K562 (cell line): ENCODE results near the gene SPTBN2. TPM values are rescaled to one million over a fixed set of nuclear protein-coding genes. Genes with fewer than 3 reads are reported as not detected.
A peak's percentile ranks its signal among the peaks of the same experiment; 100 is the strongest.

Experiments used
- AFF1 ChIP-seq, 2 experiments: fragments of 450-650 bp; IDR thresholded peaks; 2 replicates each; pipeline ENCODE4 v1.6.1; 2018; ENCODE audit warnings: mild to moderate bottlenecking in 2 of 2, low read depth in 1 of 2; ENCODE audit not compliant: partially characterized antibody in 2 of 2
- C11orf30 ChIP-seq: fragments of 450-650 bp; IDR thresholded peaks from 2 replicates; pipeline ENCODE4 v1.6.1; 2016; ENCODE audit warnings: low read depth, mild to moderate bottlenecking
- CBFA2T2 ChIP-seq: fragments of 450-650 bp; conservative IDR thresholded peaks from 2 replicates; pipeline ENCODE4 v1.6.1; 2017; ENCODE audit warnings: mild to moderate bottlenecking
- CBFB ChIP-seq: sonication (generic); formaldehyde crosslinking; IDR thresholded peaks from 2 replicates; pipeline ENCODE4 v1.4.0; 2020; ENCODE audit warnings: mild to moderate bottlenecking, missing genetic modification reagents
- E2F5 ChIP-seq: sonication (generic); formaldehyde crosslinking; IDR thresholded peaks from 2 replicates; pipeline ENCODE4 v1.8.0; 2022; ENCODE audit warnings: mild to moderate bottlenecking, missing genetic modification reagents
- FOXJ3 ChIP-seq: sonication (generic); formaldehyde crosslinking; IDR thresholded peaks from 2 replicates; pipeline ENCODE4 v1.4.0; 2020; ENCODE audit warnings: mild to moderate bottlenecking, missing genetic modification reagents
- HEY1 ChIP-seq: fragments of 250-450 bp; sonication (Bioruptor Pico); IDR thresholded peaks from 2 replicates; pipeline ENCODE4 v1.5.0; 2020; ENCODE audit warnings: mild to moderate bottlenecking, moderate library complexity, borderline replicate concordance
- LARP7 ChIP-seq: fragments of 450-650 bp; IDR thresholded peaks from 2 replicates; pipeline ENCODE4 v1.6.1; 2016
- MEIS2 ChIP-seq: fragments of 450-650 bp; IDR thresholded peaks from 2 replicates; pipeline ENCODE4 v1.6.1; 2014; ENCODE audit warnings: mild to moderate bottlenecking; ENCODE audit not compliant: partially characterized antibody
- NR2C2 ChIP-seq, 2 experiments: fragments of 200-800 bp in 1 of 2; sonication (Bioruptor generic) in 1 of 2; sonication (generic) in 1 of 2; formaldehyde crosslinking in 1 of 2; IDR thresholded peaks; 2 replicates each; pipeline versions ENCODE4 v1.6.1 to v1.8.0; 2016 to 2022; ENCODE audit warnings: mild to moderate bottlenecking in 1 of 2, missing compliant biosample characterization in 1 of 2, missing genetic modification characterization in 1 of 2, missing genetic modification reagents in 1 of 2
- PHB ChIP-seq: fragments of 250-450 bp; sonication (Bioruptor Pico); IDR thresholded peaks from 2 replicates; pipeline ENCODE4 v1.5.0; 2021
- PHTF2 ChIP-seq: fragments of 250-450 bp; sonication (Bioruptor Pico); IDR thresholded peaks from 2 replicates; pipeline ENCODE4 v1.5.0; 2021; ENCODE audit warnings: mild to moderate bottlenecking
- PTTG1 ChIP-seq: fragments of 450-650 bp; IDR thresholded peaks from 2 replicates; pipeline ENCODE4 v1.6.1; 2016; ENCODE audit warnings: low read depth, mild to moderate bottlenecking, missing genetic modification characterization, missing compliant biosample characterization
- RB1 ChIP-seq: fragments of 450-650 bp; IDR thresholded peaks from 2 replicates; pipeline ENCODE4 v1.6.1; 2017; ENCODE audit warnings: low read depth, mild to moderate bottlenecking
- RBM34 ChIP-seq: fragments of 200-400 bp; formaldehyde crosslinking; IDR thresholded peaks from 2 replicates; pipeline ENCODE4 v1.6.1; 2018; ENCODE audit warnings: low read length, borderline replicate concordance; ENCODE audit not compliant: insufficient read depth
- SRSF1 ChIP-seq: fragments of 200-400 bp; formaldehyde crosslinking; IDR thresholded peaks from 2 replicates; pipeline ENCODE4 v1.6.1; 2017; ENCODE audit warnings: mild to moderate bottlenecking, low read depth, low read length, moderate library complexity
- STAT5A ChIP-seq: IDR thresholded peaks from 2 replicates; pipeline ENCODE4 v1.6.1; 2012; ENCODE audit warnings: low read length, inconsistent platforms, borderline replicate concordance
- TCF7L2 ChIP-seq: fragments of 150-350 bp; IDR thresholded peaks from 2 replicates; pipeline ENCODE4 v1.6.1; 2016; ENCODE audit warnings: low read depth, mild to moderate bottlenecking, low read length, moderate library complexity
- TGIF2 ChIP-seq: sonication (generic); formaldehyde crosslinking; IDR thresholded peaks from 2 replicates; pipeline ENCODE4 v1.8.1; 2022; ENCODE audit warnings: mild to moderate bottlenecking, missing genetic modification reagents, moderate library complexity
- ZBTB49 ChIP-seq: sonication (generic); formaldehyde crosslinking; IDR thresholded peaks from 2 replicates; pipeline ENCODE4 v1.8.0; 2022; ENCODE audit warnings: missing genetic modification reagents, mild to moderate bottlenecking, borderline replicate concordance
- ZNF23 ChIP-seq: fragments of 250-450 bp; sonication (Bioruptor Pico); IDR thresholded peaks from 2 replicates; pipeline ENCODE4 v1.4.0; 2020; ENCODE audit warnings: mild to moderate bottlenecking
- polyA plus RNA-seq, 8 experiments: library from polyadenylated mRNA; depleted of rRNA in 4 of 8; stranded (reverse) in 5 of 8; unstranded in 3 of 8; fragments of >200 nt; fragmentation: Nextera tagmentation in 2 of 8; fragmentation: Illumina TruSeq in 1 of 8; extraction: Ambion mirVana in 2 of 8; extraction: Trizol in 1 of 8; gene quantifications; 2 replicates each; pipeline versions ENCODE4 v1.2.1 to v1.2.3, GENCODE V29; 2011 to 2014; ENCODE audit warnings: inconsistent platforms in 1 of 8, missing spikeins in 1 of 8
- total RNA-seq, 7 experiments: library from RNA; depleted of rRNA in 6 of 7; stranded (reverse); fragments of >200 nt in 6 of 7; fragmentation: Illumina TruSeq in 2 of 7; extraction: Trizol in 2 of 7; gene quantifications; 2 replicates each; pipeline versions ENCODE4 v1.2.1 to v1.2.3, GENCODE V29; 2011 to 2021; ENCODE audit warnings: low replicate concordance in 1 of 7

SPTBN2 gene
- total and polyA plus RNA-seq, 9 of the 15 experiments (the other 6 are each of a cell fraction or from before 2014, with no cell fraction given): 0.38 to 56.5 (median 19.7) TPM

- TF ChIP-seq ZBTB49 (CRISPR knock-in tag): no peak
- TF ChIP-seq AFF1 (IDR thresholded peaks at IDR 0.05; ENCODE audit: low read depth in 1 of 2, partially characterized antibody in 2 of 2): no peak
- TF ChIP-seq TGIF2: no peak
- TF ChIP-seq ZNF23 (CRISPR knock-in tag): no peak
- no peak for TF ChIP-seq C11orf30
- no peak for TF ChIP-seq PHTF2
- TF ChIP-seq SRSF1: no peak
- no peak for TF ChIP-seq TCF7L2
- 0 out of 2 replicates have a peak, but pooled peaks have one; percentile 1 for TF ChIP-seq LARP7
- no peak for TF ChIP-seq NR2C2 (CRISPR knock-in tag; IDR thresholded peaks at IDR 0.05)
- TF ChIP-seq NR2C2 (tag; IDR thresholded peaks at IDR 0.05): peak; percentile 78
- TF ChIP-seq PTTG1: no peak
- TF ChIP-seq PHB: no peak
- TF ChIP-seq CBFB: no peak
- no peak for TF ChIP-seq E2F5 (CRISPR knock-in tag)
- no peak for TF ChIP-seq FOXJ3 (CRISPR knock-in tag)
- TF ChIP-seq STAT5A: no peak
- TF ChIP-seq MEIS2: peak; percentile 62
- no peak for TF ChIP-seq HEY1 (CRISPR knock-in tag)
- TF ChIP-seq RBM34: no peak
- TF ChIP-seq RB1: peak; percentile 80
- TF ChIP-seq CBFA2T2: no peak
Observed at GRCh38 chr11:66677599-66678375, 51.2 kb downstream of the SPTBN2 start, which contains the start of gene RBM4B (continued).
